Activated naive CD4-positive, alpha-beta T cell (primary cell): ENCODE data around the gene AFG1L.
"Not testable (repeated sequence)": the region's sequence is repeated elsewhere in the genome, so short reads cannot be mapped to it uniquely, and the experiment has no call there.

Experiments
- DNase-seq, 4 experiments: peaks; one replicate each; lab custom pipeline; 2025; lab: John Stamatoyannopoulos, UW

AFG1L gene

DNA sequence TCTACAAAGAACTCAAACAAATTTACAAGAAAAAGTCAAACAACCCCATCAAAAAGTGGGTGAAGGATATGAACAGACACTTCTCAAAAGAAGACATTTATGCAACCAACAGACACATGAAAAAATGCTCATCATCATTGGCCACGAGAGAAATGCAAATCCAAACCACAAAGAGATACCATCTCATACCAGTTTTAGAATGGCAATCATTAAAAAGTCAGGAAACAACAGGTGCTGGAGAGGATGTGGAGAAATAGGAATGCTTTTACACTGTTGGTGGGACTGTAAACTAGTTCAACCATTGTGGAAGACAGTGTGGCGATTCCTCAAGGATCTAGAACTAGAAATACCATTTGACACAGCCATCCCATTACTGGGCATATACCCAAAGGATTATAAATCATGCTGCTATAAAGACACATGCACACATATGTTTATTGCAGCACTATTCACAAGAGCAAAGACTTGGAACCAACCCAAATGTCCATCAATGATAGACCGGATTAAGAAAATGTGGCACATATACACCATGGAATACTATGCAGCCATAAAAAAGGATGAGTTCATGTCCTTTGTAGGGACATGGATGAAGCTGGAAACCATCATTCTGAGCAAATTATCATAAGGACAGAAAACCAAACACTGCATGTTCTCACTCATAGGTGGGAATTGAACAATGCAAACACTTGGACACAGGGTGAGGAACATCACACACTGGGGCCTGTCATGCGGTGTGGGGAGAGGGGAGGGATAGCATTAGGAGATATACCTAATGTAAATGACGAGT is 121.4 kb downstream of the AFG1L start:
- DNase-seq = not testable (repeated sequence)

DNA sequence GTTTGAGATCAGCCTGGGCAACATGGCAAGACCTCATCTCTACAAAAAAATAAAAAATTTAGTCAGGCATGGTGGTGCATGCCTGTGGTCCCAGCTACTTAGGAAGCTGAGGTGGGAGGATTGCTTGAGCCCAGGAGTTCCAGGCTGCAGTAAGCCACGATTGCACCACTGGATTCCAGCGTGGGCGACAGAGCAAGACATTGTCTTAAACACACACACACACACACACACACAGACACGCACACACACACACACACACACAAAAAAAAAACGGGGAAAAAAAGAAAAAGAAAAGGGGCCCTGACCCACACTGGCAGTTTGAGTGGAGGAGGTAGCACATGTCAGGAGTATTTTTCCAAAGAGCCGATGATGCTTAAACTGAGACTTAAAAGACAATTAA is 122.2 kb downstream of the AFG1L start:
- no peak for DNase-seq

DNA sequence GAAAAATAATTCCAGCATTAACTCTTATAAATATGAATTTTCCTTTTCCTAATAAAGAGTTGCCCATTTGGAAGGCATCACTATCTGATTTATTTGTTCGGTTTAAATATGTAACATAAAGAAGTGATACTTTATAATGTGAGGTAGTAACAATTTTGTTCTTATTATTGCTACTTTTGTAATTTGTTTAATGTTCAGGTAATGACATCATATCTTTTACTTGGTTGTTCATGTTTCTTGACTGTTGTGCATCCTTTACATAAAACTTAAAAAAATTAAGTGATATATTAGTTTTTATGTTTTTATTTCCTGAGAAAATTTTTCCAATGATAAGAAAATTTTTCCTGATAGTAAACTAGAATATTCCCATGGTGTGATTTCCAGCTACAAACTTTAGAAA is 124.6 kb downstream of the AFG1L start:
- DNase-seq = no peak

DNA sequence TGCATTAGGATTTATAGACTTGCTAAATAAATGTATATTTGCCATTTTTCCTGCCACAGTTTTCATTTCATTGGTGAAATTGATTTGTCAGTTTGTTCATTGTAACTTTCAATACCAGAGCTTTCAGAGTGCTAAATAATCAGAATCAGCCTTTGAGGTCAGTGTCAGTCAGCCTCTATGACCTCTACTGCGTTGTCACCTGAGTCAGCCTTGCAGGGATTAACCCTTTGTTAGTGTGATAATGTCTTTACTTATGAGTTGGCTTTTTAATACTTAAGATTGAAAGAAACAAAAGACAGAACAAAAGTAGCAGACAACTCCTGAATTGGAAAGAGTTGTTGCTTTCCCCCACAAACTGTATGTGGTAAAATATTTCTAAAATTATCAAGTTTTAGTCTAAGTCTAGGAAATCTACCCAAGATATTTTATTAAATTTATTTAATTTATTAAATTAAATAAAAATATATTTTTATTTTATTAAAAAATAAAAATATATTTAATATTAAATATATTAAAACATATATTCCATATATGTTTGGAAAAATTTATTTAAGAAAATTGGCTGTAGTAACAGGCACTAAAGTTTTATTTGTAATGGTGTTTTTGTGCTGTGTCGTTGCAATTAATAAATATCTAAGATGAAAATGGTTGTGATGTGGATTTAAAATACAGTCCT is 125.2 kb downstream of the AFG1L start:
- DNase-seq = no peak

DNA sequence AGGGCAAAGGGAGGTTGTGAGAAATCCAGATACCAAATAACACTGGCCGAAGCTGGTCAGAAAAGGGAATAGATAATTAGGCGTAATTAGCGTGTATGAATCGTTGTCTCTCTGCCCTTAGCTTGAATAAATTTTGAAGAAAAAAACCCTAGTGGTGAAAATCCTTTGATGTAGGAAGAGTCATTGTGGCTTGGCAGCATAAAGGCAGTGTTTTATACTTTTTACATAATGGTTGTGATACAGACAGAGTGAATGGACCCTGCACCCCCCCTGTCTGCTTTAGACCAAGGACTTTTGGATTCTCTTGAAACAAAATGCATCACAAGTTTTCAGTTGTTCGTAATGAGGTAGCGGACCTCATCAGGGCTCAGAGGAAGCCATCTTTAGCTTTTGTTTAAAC is 126.5 kb downstream of the AFG1L start:
- no peak for DNase-seq

DNA sequence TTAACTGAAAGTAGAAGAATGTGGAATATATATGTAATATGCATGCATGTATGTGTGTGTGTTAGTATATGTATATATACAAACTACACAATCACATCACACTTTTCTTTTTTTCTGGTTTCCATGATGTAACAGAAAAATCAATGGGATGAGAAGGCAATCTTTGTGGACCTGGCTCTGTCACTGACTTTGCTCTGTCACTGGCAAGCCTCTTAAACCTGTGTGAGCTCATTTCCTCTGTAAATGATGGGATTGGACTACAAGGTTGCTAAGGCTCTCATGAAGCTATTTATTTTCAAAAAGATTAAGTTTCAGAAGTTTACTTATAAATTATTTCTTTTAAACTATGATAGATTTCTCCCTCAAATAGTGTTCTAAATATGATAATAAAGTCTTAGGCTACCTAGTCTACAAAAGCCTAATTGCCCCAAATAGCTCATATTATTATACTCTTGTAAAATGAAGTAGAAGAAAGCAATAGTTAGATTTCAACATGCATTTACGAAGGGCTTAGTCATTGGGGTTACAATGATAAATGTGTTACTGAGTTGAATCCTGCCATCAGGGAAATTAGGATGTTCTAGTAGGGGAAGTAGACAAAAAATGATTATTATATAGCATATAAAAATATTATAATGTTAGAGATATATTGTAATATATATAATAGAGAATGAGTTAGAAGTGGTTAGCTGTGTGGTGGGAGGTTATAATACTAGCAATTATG is 129.3 kb downstream of the AFG1L start:
- no peak for DNase-seq

DNA sequence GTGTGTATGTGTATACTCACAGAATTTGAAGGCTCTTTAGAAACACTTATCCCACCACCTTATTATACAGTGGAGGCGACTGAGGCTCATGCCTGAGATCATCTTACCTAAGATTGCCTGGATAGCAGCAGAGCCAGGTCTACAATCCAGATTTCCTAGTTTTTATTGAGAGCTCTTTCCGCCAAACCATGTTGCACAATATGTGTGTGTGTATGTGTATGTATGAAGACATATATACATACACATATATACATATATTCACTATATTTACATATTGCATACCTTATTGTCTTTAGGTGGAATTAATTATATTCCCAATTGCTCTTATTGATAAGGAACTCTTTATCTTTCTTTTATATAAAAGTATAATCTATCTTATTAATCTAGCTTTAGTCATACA is 130.6 kb downstream of the AFG1L start:
- DNase-seq = no peak

DNA sequence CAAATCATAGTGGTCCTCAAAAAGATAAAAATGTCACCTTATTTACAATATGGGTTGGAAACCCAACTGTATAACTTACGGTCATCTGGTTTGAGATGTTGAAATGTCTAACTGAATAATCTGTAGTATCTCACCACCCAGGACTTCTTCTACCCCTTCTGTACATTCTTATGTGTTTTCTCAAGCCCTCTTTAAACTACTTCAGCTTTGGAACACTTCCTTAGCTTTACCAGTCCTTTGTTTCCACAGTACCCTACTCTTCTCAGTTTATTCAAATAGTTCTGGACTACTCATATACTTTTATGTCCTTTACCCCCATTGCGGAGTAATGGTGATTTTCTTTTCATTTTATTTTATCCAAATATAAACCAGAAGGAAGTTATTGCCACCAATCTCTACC is 137.3 kb downstream of the AFG1L start:
- DNase-seq = no peak

DNA sequence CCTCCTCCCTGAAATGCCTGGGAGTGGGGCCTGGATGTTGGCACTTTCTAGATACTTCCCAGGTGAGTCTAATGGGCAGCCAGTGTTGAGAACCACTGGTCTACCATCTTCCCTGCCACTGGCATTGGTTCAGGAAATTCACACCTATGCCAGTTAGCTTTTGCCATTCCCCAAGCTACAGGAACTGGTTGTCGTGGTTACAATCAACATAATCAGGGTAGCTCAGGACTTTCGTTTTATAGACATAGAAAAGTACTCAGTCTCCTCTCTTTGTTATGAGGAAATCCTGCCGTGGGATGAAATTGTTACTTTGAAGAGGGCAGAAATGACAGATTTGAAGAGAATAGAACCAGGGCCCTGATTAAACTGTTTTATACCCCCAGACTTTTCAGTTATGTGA is 137.9 kb downstream of the AFG1L start:
- DNase-seq = no peak

DNA sequence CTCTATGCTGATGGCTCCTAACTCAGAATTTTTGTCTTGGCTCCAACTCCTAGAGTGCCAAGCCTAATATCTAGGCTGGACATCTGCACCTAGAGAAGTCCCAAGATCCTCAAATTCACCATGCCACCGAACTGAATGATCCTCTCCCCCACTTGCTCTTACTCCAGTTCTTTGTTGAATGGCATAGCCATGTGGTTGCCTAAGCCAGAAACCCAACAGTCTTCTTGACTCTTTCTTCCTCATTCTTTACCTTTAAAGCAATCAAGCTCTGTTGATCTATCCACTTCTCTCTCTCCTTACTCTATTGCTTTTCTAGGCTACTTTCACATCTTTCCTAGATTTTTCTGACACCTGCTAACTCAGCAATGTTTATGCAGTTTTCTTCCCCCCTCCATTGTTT is 139.4 kb downstream of the AFG1L start:
- no peak for DNase-seq

DNA sequence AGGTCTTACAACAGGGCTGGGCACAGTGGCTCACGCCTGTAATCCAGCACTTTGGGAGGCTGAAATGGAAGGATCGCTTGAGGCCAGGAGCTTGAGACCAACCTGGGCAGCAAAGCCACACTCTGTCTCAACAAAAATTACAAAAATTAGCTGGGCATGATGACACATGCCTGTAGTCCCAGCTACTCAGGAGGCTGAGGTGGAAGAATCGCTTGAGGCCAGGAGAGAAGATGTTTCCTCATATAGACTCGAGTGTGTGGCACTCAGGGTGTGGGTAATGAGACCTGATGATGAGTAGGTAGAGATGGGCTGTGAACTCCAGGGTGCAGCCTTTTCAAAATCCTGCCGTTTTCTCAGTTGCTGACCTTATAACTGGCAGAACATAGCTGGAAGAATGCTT is 140.5 kb downstream of the AFG1L start:
- DNase-seq = no peak

DNA sequence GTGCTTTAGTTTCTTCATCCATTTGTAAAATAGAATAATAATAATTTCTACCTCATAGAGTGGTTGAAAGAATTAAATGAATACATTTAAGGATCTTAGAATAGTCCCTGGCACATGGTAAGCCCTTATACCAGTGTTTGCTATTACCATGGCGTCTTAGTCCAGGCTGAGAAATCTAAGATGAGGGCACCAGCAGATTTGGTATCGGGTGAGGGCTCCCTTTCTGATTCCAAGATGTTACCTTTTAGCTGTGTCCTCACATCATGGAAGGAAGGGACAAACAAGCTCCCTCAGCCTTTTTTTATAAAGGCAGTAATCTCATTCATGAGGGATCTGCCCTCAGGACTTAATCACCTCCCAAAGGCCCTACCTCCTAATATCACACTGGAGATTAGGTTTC is 141.9 kb downstream of the AFG1L start:
- no peak for DNase-seq

DNA sequence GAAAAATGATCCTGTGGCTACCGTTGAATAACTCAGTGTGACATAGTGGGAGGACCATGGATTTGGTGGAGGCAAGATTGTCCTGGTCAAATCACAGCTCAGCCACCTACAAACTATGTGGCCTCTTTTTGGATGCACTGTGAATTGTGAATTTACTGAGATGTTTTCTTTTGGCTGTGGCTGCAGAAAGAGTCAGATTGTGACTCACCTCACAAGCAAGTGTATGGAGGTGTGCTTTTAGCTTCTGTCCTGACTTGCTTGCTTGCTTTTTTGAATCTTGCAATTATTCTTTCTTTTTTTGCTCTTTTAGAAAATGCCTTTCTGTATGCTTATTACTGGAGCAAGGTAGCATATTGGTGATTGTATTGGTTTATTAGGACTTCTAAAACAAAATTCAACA is 143.0 kb downstream of the AFG1L start:
- no peak for DNase-seq

DNA sequence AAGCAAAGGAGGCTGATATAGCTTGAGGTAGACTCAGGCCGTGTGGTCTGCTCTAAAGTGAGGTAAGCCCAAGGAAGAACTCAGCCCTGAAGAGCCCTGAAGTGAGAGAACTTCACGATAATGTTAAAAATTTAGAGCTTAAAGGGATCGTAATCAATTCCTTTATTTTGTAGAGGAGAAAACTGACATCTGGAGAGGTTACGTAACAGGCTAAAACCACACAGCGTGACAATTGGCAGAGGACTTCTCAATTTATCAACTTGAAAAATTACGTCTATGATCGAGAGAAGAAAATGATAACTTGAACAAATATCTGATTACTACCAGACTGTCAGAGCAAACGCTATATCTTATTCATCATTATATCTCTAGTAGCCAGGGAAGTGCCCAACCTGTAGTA is 144.1 kb downstream of the AFG1L start:
- DNase-seq = no peak

DNA sequence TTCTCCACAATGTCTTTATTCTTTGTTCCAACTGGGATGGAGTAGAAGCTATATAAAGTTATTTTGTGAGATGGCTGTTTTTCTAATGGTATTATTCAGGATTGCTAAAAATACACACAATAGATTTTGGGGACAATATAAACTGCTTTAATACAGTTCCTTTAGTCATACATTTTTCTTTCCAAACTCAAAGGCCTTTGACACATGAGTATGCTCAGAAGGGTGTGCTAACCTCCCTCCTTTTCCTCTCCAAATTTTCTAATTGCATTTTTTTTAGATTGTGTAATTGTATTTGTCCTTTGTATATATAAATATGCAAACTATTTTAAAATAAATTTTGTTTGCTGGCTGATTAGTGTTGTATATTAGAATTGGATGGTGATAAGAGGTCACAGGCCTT is 146.3 kb downstream of the AFG1L start:
- DNase-seq = no peak

DNA sequence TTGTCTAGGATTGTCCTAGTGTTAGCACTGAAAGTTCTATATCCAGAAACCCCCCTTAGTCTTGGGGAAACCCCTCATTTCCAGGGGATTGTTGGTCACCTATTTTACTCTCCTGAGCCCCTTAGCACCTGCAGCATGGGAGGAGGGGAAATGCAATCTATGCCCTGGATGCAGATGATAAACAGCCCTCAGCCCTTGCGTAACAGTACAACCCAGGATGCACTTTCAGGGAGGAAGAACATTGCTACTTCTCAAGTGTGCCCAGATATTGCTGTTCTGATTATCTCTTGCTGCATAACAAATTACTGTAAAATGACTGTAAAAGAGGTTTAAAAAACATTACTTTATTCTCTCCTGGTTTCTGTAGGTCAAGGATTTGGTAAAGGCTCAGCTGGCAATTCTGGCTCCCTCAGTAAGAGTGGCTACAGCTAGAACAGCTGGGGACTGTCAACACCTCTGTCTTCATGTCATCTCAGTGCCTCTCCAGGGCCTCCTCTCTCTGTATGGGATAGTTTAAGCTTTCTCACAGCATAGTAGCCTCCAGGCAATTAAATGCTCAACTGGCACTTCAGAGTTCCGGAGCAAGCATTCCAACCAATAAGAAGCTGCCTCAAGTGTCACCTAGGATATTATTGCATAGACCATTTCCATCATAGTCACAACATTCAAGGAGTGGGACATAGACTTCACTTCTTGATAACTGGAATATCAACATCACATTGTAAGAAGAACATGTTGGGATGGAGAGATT is 148.1 kb downstream of the AFG1L start:
- DNase-seq = no peak

DNA sequence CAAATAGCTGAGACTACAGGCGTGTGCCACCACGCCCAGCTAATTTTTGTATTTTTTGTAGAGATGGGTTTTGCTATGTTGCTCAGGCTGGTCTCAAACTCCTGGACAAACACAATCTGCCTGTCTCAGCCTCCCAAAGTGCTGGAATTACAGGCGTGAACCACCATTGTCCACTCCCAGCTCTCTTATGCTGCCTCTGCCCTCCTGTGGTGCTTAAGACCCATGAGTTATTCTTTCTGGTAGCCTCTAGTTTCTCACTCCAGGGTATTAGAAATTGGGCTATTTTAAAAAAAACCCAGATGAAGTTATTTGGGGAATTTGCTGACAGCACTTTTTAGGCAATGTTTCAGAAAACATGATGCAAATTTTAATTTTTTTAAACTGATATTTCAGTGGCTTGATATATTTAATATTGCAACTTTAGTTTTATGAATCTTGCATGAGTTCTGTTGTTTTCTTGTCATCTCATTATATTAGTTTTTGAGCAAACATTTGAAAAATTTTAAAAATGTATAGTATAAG is 151.8 kb downstream of the AFG1L start:
- DNase-seq = no peak

DNA sequence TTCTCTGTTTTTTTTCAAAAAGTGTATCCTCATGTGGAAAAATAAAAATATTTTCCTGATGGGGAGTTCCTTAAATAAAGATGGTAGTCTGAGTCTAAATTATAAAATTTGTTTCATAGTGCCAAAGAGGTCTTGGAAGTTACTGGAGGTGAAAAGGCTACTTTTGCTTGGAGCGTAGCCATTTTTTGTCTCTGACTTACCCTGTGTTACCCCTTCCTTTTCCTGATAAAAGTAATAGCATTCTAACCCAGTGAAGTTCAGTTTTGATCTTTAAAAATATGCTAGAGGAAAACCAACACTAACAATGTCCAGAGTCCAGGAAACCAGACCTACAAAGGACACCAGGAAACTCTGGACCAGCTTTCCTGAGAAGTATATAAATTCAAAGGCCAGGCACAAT is 153.6 kb downstream of the AFG1L start:
- DNase-seq = no peak

DNA sequence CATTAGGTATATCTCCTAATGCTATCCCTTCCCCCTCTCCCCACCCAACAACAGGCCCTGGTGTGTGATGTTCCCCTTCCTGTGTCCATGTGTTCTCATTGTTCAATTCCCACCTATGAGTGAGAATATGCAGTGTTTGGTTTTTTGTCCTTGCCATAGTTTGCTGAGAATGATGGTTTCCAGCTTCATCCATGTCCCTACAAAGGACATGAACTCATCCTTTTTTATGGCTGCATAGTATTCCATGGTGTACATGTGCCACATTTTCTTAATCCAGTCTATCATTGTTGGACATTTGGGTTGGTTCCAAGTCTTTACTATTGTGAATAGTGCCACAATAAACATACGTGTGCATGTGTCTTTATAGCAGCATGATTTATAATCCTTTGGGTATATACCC is 154.9 kb downstream of the AFG1L start:
- DNase-seq = not testable (repeated sequence)

DNA sequence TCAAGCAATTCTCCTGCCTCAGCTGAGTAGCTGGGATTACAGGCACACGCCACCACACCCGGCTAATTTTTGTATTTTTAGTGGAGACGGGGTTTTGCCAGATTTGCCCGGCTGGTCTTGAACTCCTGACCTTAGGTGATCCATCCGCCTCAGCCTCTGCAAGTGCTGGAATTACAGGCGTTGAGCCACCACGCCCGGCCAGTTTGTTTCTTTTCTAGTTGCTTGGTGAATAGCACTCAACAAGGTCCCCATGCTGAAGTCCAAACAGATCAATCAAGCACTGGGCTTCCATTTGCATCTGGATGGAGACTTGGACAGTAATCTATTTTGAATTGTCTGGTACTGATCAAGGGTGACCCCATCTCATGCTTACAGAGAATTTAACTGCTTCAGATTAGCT is 157.0 kb downstream of the AFG1L start:
- no peak for DNase-seq

DNA sequence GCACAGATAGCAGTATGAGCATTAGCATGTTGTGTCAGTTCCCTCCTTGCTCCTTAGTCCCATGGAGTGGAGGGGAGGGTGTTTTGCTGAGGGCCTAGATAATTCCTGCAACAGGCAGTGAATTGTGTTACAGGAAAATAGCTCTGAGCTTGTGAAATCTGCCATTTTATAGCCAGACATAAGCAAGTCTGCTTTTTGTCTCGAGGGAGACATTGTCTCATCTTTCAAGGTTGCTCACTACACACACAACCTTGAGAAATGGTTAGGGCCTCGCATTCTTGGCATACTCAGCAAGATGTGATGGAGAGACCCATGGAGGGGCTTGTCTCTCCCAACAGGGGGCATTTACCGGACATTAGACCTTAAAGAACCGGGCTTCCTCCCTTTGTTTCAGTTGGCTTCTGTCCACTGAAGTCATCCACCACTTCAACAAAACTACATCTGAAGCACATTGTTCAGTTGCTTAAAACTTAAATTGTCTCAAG is 157.9 kb downstream of the AFG1L start:
- no peak for DNase-seq

DNA sequence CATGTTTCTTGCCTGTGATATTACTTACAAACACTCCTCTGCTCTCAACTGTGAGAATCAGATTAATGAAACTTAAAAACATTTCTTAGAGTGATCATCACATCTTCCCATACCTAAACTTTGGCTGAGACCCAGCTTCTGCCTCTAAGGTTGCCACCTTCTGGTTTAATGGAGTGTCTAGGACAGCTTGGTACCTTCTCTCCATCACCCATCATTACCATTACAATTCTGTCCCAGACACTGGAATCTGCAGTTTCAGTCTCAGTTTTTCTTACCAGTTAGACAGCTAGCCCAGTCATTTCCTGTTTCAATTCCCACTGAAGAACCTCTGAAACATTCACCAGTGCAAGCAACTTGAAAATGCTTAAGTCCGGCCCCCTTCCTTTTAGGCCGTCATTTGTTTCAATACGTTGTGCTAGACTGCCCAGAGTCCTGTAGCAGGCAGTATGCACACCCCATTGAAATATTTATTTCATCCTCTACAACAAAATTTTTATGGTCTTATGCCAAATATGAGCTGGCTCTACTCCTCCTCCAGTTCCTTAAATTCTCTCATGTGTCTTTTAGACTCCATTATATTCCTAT is 158.8 kb downstream of the AFG1L start:
- no peak for DNase-seq
